ENCODE data around the gene ROBO3.
A peak's percentile ranks its signal among the peaks of the same experiment; 100 is the strongest.

The ROBO3 gene

GRCh38 chr11:124920870-124921609 is 55.8 kb downstream of the ROBO3 start:
- peak; percentile 62 for DNase-seq (ENCODE audit: low spot score)

- no peak for DNase-seq (ENCODE audit: low spot score)
Measured at GRCh38 chr11:124922831-124923230, 57.6 kb downstream of the ROBO3 start.

GRCh38 chr11:124923296-124923695 is 58.1 kb downstream of the ROBO3 start:
- no peak for DNase-seq (ENCODE audit: low spot score)

- no peak for DNase-seq (ENCODE audit: low spot score)
Measured at GRCh38 chr11:124928942-124929665, 63.9 kb downstream of the ROBO3 start.

- no peak for DNase-seq (ENCODE audit: low spot score)
Measured at GRCh38 chr11:124930799-124931198, 65.6 kb downstream of the ROBO3 start.
